NCI-H1694 treated with DMSO at 0.1 percent for 48 hours (cell line): ENCODE results near the gene DAO.
"Not testable (repeated sequence)": the region's sequence is repeated elsewhere in the genome, so short reads cannot be mapped to it uniquely, and the experiment has no call there.

ENCODE experiments used
- DNase-seq: peaks from one replicate; lab custom pipeline; 2025; lab: John Stamatoyannopoulos, UW

Gene DAO

GRCh38 chr12:108879615-108880254, at the start of gene DAO:
DAO (plus strand) TSS chr12:108880092; CDS start chr12:108885007, 4,915 bp downstream.
- no peak for DNase-seq

- no peak for DNase-seq
These were observed 48.4 kb upstream of the DAO start for GRCh38 chr12:108831309-108831991.

- DNase-seq: no peak
These were observed 47.7 kb upstream of the DAO start for GRCh38 chr12:108832208-108832607.

DNA sequence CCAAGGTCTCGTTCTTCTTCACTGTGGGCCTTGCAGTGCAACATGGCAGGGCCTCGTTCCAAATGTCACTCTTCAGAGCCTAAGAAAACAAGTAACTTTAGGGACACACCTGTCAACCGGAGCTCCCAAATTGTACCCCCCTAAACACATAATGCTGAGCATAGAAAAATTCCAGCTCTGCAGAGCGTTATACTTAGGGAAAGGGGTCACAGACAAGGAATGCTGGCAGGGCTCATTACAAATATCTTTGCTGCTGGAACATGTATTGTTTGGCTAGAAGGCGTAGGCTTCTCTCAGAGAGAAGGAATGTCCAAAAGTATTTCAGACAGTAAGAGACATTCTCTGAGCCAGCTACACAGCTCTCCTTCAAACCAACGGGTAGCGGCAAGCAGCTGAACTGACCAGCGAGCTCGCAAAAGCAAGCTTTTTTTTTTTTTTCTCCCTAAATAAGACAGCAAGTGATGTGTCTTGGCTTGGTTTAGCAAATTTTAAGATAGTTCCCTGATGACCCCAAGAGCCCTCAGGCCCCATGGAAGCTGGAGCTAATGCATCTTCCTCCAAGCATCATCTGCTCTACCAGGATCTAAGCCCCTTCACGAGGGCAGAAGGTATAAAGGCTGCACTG, 47.0 kb upstream of the DAO start:
- no peak for DNase-seq

GRCh38 chr12:108833355-108833733, 46.5 kb upstream of the DAO start:
- DNase-seq: no peak

- no peak for DNase-seq
These were observed 46.0 kb upstream of the DAO start for GRCh38 chr12:108833757-108834472.

DNA sequence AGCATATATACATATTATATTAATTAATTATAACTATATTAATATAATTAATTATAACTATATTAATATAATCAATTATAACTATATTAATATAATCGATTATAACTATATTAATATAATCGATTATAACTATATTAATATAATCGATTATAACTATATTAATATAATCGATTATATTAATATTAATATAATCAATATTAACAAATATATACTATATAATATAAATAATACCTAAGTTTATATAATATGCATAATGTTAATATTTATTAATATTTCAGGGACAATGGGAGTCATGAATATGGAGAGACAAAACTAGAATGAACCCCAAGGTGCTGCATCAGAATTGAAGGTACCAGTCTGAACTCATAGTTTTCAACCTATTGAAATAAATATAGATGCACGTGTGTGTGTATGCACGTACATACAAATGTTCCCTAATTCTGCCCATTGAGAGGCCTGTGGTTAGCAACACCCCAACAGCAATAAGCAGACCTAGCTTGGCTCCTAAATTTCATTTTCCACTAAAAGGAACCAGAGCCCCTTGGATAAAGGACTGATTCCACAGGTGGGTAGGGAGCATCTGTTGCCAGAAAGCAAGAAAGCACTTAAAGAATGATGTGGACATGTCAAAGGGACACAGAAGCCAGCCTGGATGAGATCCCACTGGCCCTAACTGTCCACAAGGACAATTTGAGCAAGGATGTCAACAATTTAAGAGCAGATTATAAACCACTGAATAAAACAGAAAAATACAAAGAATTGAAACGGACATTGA, 43.8 kb upstream of the DAO start:
- DNase-seq: no peak

- DNase-seq: no peak
These were observed 42.7 kb upstream of the DAO start for GRCh38 chr12:108837239-108837638.

- DNase-seq: no peak
These were observed 42.2 kb upstream of the DAO start for GRCh38 chr12:108837680-108838079.

GRCh38 chr12:108838194-108839017, 41.5 kb upstream of the DAO start:
- DNase-seq: no peak

DNA sequence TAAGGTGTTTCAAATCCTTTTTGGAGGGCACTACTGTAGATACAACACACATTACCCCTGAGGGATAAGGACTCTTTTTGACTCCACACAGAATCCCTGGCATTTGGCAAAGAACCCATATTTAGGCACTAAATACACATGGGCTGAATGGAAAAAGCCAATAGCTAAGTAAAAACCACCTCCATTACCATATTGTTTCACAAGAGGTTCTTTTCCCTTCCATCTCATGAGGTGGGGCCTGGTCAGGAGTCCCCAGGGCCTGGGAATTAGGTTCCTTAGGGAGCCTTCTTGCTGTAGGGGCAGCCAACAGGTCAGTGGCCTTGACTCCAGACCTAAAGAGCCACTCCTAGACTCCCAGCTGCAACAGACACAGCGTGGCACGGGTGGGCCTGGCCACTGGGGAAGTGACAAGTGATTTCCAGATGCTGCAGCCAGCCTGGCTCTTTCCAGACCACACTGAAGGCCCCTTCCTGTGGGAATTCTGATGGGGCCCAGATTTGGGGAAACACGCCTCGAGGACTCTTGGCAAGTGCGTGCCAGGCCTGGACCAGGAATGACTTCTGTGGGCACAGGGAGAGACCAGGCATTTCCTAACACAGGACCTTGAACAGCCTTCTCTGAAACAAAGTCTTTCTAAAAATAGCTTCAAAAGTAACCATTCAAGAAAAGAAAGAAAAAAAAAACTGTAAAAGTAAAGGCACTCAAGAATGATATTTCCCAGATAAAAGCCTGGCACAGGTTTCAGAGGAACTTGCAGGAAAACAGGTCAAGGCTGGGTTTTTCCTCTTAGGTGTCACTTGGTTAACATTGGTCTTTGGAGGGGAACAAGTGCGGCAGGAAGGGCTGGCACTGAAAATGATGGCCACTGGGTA, 40.6 kb upstream of the DAO start:
- DNase-seq: no peak

GRCh38 chr12:108839890-108840230, 40.0 kb upstream of the DAO start:
- no peak for DNase-seq

DNA sequence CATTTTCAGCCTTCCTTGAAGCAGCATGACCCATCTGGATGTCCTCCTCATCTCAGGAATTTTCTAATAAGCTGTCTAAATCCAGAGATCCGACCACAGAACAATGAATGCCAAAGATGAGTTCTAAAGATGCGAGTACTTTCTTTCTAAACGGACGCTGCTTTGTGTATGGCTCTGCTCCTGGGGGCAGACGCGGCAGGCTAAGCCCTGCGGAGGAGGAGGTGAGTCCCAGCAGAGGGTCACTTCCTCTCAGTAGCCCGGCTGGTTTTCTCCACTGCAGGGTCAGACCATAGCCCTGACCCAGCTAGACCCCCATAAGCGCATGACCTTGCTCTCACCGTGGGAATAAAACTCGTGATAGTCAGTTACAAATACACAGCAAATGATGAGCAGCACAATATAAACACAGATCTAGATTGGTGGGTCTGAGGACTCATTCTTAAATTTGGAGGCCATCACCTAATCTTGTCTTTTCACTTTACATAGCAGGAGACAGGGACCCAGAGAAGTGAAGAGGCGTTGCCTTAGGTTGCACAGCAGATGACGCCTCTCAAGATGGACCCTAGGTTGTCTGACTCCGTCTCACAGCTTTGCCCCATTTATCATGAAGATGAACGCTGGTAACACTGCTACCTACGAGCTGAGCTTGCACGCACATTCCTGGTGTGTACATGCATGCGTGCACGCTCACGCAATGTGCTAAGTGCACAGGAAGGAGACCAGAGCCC, 39.1 kb upstream of the DAO start:
- no peak for DNase-seq

GRCh38 chr12:108841825-108842224, 38.1 kb upstream of the DAO start:
- DNase-seq: not testable (repeated sequence)

- DNase-seq: no peak
These were observed 37.5 kb upstream of the DAO start for GRCh38 chr12:108842361-108842760.

DNA sequence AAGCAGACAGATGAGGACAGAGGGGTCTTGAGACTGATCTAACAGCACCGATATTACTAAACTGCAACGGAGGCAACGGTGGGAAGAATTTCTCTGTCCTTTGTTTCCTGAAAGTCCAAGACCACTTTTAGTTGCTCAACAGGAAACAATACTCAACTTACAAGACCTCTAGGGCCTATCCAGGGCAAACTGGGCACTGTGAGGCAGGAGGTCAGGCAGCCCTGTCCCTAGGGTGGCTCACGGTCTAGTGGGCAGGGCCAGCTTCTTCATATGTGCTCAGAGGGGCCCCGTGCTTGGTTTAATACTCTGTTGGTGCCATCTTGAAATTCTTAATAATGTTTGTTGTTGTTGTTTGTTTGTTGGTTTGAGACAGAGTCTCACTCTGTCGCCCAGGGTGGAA, 36.7 kb upstream of the DAO start:
- DNase-seq: no peak

- no peak for DNase-seq
These were observed 34.2 kb upstream of the DAO start for GRCh38 chr12:108845696-108846095.

GRCh38 chr12:108846290-108846701, 33.6 kb upstream of the DAO start:
- DNase-seq: peak; percentile 92

DNA sequence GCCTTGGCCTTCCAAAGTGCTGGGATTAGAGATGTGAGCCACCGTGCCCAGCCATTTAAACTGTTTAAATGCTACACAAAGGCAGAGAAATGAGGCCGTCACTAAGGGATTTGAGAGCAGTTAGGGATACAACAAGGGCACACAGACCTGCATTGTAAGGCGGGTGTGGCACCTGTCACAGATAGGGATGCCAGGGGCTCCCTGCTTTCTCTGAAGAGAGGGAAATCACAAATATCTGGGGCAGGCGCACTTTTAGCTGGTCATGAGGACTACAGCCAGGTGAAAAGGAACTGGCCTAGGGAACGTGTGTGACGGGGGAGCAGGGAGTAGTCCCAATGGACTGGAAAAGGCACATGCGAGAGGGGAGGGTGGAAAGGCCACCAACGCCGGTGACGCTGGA, 32.2 kb upstream of the DAO start:
- no peak for DNase-seq

- no peak for DNase-seq
These were observed 30.2 kb upstream of the DAO start for GRCh38 chr12:108849660-108850059.
